22Rv1 (cell line): ENCODE measurements around the gene AGO3.

Experiments
- CTCF ChIP-seq: fragments of 450-650 bp; IDR thresholded peaks from 2 replicates; pipeline ENCODE4 v1.5.1; 2017; ENCODE audit warnings: mild to moderate bottlenecking
- ZFX ChIP-seq: fragments of 450-650 bp; IDR thresholded peaks from 2 replicates; pipeline ENCODE4 v1.6.1; 2017; ENCODE audit warnings: antibody characterized with exemption, borderline replicate concordance

DNA sequence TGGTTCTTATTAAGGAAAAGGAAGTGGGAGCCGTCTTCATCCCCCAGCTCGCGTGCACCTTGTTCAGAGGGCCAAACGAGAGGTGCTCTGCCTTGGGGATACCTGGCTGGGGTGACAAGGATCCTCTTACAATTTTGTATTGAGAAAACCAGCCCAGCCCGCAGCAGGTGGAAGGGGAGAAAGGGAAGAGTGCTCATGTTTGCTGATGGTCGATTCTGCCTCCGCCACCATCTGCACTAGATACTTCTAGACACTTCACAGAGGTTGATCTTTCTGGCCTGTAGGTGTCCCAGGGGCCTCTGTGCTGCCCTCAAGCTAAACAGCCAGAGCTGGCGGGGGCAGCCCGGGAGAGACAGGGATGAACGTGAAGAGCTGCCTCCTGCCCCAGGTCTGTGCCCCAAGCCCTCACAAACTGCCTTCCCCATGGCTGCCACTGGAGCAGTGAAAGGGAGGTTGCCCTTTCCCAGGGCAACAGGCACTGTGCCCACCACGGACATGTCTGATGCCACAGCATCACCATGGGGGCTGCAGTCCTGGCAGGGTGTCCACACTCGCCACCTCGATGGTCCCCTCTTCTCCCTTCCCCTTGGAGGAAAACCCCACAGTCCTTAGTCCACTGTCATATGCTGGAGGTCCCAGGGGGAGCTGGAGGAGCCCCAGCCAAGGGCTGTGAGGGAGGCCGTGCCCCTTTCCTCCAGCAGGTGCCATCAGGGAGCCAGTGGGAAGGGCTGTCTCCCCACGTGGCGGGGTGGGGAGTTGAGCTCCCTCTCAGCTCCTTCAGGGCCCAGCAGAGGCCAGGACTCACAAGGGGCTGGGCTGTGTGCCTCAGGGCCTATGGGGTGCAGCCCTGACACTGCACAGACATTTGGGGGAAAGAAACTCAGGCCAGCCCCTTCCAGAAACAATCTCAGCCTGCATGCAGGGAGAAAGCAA lies 165.9 kb downstream of the AGO3 start:
- TF ChIP-seq CTCF: no peak
- no peak for TF ChIP-seq ZFX
